Stomach smooth muscle (tissue), 2 donors: ENCODE results near the gene ADH1A.
A peak's percentile ranks its signal among the peaks of the same experiment; 100 is the strongest.
"Not testable (repeated sequence)": the region's sequence is repeated elsewhere in the genome, so short reads cannot be mapped to it uniquely, and the experiment has no call there.

Source experiments
- H3K27ac ChIP-seq: one replicate; pipeline ENCODE4 v1.7.0; 2013; ENCODE audit warnings: mild to moderate bottlenecking, low read length, inconsistent platforms
- H3K27me3 ChIP-seq, 2 donors: one replicate each; pipeline ENCODE4 v1.7.0; 2013; ENCODE audit warnings: low read length in 2 of 2; ENCODE audit not compliant: insufficient read depth in 2 of 2, control insufficient read depth in 1 of 2
- H3K36me3 ChIP-seq, 2 donors: one replicate each; pipeline ENCODE4 v1.7.0; 2013; ENCODE audit warnings: low read length in 2 of 2; ENCODE audit not compliant: control insufficient read depth in 2 of 2, insufficient read depth in 2 of 2
- H3K4me1 ChIP-seq: one replicate; pipeline ENCODE4 v1.7.0; 2013; ENCODE audit warnings: low read length; ENCODE audit not compliant: control insufficient read depth, insufficient read depth
- H3K4me3 ChIP-seq, 2 donors: one replicate each; pipeline ENCODE4 v1.7.0; 2013; ENCODE audit warnings: low read length in 2 of 2
- H3K9ac ChIP-seq, 2 donors: one replicate each; pipeline ENCODE4 v1.7.0; 2013; ENCODE audit warnings: low read length in 2 of 2, mild to moderate bottlenecking in 1 of 2
- H3K9me3 ChIP-seq, 2 donors: one replicate each; pipeline ENCODE4 v1.7.0; 2013; ENCODE audit warnings: low read length in 2 of 2; ENCODE audit not compliant: control insufficient read depth in 2 of 2
- donor health status: healthy.
- donor health status: Pancreatic carcinoma.

The ADH1A gene

DNA sequence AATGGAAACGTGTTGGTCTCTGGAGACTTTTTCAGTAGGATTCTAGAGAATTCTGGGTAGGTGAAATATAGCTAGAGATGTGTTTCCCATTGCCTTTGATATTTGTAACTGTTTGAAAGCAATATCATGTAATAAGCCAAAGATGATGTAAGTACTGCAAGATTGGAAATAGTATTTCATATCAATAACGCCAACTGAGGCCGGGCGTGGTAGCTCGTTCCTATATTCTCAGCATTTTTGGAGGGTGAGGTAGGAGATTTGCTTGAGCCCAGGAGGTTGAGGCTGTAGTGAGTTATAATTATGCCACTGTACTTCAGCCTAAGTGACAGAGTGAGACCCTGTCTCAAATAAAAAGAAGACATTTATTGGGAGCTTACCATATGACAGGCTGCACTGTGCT is 9.5 kb downstream of the ADH1A start:
- H3K4me3 ChIP-seq: no peak overlapping the region
- no peak overlapping the region for H3K27ac ChIP-seq
- no peak overlapping the region for H3K9ac ChIP-seq
- H3K36me3 ChIP-seq: no peaks in the 10 kb centered on the region
- no peaks in the 10 kb centered on the region for H3K9me3 ChIP-seq
- H3K27me3 ChIP-seq: no peaks in the 10 kb centered on the region
- no peaks in the 10 kb centered on the region for H3K4me1 ChIP-seq

DNA sequence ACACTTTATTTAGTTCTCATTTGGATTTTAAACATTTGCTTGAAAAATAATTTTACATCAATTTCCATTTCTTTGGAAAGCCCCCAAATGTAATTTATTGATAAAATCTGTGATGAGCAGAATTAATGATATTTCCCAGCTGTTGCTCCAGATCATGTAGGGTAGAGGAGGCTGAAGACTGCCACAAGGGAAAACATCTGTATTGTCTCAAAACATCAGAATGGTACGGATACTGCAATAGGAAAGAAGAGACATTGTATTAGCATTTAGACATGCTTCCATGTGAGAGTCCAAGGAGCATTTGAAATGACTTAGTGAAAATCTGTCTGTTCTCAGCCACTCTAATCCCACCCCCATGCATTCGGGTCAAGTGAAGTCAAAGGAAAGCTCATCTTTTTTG is 14.4 kb downstream of the ADH1A start:
- Histone ChIP-seq H3K9me3 (no peaks in the 10 kb centered on the region), H3K36me3 (no peaks in the 10 kb centered on the region), H3K4me3 (no peak overlapping the region), H3K4me1 (no peaks in the 10 kb centered on the region), H3K27ac (no peak overlapping the region), H3K27me3 (no peaks in the 10 kb centered on the region), H3K9ac (no peak overlapping the region)

DNA sequence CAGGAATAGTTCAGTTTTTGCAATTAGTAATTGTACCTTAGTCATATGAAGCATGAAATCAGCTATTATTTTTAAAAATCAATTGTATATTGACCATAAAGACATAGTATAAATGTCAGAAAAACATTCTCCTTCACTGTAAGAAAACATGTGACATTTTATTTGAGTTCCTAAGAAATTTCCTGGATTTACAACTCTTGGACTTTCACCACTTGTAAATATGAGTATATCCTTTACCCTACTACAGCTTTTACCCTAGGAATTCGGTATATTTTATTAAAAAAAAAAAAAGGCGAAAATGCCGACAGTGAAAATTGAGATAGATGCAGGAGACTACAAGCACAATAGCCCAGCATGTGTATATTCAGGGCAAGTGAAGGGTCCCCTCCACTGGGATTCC is 14.9 kb downstream of the ADH1A start:
- Histone ChIP-seq H3K27ac (no peak overlapping the region), H3K36me3 (no peaks in the 10 kb centered on the region), H3K9ac (no peak overlapping the region), H3K4me3 (no peak overlapping the region), H3K27me3 (no peaks in the 10 kb centered on the region), H3K4me1 (no peaks in the 10 kb centered on the region), H3K9me3 (no peaks in the 10 kb centered on the region)

DNA sequence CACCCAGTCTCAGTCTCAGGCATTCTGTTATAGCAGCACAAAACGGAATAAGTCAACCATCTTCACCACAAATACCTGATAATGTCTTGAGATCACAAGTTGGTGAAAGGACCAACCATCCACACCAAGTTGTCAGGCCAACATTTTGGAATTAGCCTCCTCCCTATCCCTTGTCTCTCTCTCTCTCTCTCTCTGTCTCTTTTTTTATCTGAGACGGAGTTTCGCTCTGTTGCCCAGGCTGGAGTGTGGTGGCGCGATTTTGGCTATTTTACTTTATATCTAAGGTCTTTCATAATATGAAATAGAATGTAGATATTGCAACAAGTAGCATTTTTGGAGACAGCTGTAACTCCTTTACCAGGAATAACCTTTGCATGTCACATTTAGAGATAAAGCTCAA is 15.7 kb downstream of the ADH1A start:
- Histone ChIP-seq H3K4me3 (no peak overlapping the region), H3K9ac (no peak overlapping the region), H3K36me3 (no peaks in the 10 kb centered on the region), H3K9me3 (no peaks in the 10 kb centered on the region), H3K27ac (no peak overlapping the region), H3K27me3 (no peaks in the 10 kb centered on the region), H3K4me1 (no peaks in the 10 kb centered on the region)

DNA sequence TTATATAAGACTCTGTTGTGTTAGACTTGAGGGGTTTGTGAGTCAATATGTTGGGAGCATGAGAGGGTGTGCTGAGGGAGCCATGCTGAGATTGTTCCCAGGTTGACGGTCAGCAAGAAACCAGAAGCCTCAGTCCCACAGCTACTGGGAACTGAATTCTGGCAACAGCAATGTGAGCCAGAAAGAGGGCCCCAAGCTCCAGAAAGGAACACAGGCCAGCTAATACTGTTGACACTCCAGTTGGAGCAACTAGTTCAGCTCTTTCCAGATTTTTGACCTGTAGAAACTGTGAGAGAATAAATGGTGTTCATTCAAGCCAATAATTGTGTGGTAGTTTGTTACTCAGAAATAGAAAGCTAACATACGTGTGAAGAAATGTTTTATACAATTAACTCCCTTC is 17.1 kb downstream of the ADH1A start:
- Histone ChIP-seq H3K27ac (no peak overlapping the region), H3K27me3 (no peaks in the 10 kb centered on the region), H3K4me1 (no peaks in the 10 kb centered on the region), H3K4me3 (peak overlapping the region in 1 of 2 donors; percentile 5), H3K9ac (no peak overlapping the region), H3K36me3 (no peaks in the 10 kb centered on the region), H3K9me3 (no peaks in the 10 kb centered on the region)

DNA sequence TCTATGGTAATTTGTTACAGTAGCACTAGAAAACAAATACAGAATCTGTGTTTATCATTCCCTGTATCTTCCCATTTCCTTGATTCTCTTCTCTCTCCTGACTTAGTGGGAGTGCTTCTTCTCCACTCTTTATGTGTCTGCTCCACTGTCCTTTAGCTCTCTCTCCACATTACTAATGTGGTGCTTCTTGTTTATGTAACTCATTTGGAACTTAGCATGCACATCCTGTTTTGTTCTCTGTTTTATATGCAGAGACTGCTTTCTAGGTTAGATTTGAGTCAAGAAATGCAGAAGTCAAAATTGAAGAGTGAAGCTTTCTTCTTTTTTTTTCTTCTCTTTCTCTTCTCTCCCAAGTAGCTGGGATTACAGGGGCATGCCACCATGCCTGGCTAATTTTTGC is 25.9 kb downstream of the ADH1A start:
- no peaks in the 10 kb centered on the region for H3K4me1 ChIP-seq

DNA sequence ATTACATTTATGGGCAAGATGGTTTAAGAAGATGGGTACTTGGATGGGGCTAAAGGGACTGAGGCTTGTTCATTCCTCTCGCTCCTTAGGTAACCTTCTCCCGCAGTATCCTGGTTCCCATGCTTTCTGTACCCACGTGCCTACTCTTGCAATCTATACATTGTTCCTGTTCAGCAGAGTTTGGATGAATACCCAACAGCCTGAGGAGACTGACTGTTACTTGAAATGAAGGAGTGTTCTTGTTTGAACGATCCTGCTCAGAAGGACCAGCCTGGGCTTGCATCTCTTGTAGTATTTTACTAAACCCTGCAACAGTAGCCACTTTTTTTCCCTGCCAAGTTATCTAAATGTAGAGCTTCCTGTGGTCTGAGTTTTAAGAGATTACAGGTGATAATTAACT is 38.0 kb downstream of the ADH1A start:
- H3K9ac ChIP-seq: no peak overlapping the region
- H3K4me1 ChIP-seq: no peaks in the 10 kb centered on the region

More for the DNA sequence above, 25.9 kb downstream of the ADH1A start:
- no peak overlapping the region for H3K4me3 ChIP-seq
- H3K27me3 ChIP-seq: no peaks in the 10 kb centered on the region
- H3K27ac ChIP-seq: no peak overlapping the region
- no peaks in the 10 kb centered on the region for H3K36me3 ChIP-seq
- no peaks in the 10 kb centered on the region for H3K9me3 ChIP-seq
- no peak overlapping the region for H3K9ac ChIP-seq

DNA sequence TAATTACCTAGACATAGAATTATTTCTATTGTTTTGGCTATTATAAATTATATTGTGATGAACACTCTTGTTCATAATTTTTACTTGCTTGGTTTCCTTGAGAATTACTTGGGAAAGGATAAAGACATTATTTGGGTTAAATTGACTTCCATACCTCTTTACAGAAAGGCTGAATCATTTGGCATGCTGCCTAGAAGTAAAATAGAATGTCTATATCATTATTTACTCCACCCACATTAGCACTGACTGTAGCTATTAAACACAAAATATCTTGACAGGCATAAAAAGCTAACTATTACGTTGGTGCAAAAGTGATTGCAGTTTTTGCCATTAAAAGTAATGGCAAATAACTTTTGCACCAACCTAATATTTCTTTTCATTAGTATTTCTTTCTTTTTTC is 42.1 kb downstream of the ADH1A start:
- no peaks in the 10 kb centered on the region for H3K27me3 ChIP-seq
- no peak overlapping the region for H3K9ac ChIP-seq
- no peaks in the 10 kb centered on the region for H3K4me1 ChIP-seq
- H3K36me3 ChIP-seq: no peaks in the 10 kb centered on the region
- H3K27ac ChIP-seq: no peak overlapping the region
- H3K4me3 ChIP-seq: no peak overlapping the region
- no peaks in the 10 kb centered on the region for H3K9me3 ChIP-seq

More for the DNA sequence above, 38.0 kb downstream of the ADH1A start:
- Histone ChIP-seq H3K4me3 (no peak overlapping the region), H3K9me3 (no peaks in the 10 kb centered on the region), H3K36me3 (no peaks in the 10 kb centered on the region), H3K27me3 (no peaks in the 10 kb centered on the region), H3K27ac (no peak overlapping the region)

DNA sequence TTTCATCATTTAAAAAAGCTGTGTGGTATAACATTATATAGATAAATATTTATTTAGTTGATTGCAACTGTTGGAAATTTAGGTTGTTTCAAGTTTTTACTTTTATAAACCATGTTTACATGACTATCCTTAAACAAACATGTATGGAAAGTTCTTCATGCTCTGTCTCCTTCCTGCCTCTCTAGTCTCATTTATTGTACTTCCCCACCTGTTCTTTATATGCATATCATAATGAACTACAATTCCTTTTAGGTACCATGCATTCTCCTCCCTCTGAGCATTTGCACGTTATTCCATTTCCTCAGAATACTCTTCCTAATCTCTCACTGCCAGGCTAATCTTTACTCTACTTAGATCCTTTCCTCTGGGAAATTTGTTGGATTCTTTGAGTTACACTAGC is 54.8 kb downstream of the ADH1A start:
- Histone ChIP-seq H3K9ac (no peak overlapping the region), H3K9me3 (no peaks in the 10 kb centered on the region), H3K36me3 (no peaks in the 10 kb centered on the region), H3K27me3 (no peaks in the 10 kb centered on the region), H3K4me3 (no peak overlapping the region), H3K4me1 (no peaks in the 10 kb centered on the region), H3K27ac (no peak overlapping the region)

DNA sequence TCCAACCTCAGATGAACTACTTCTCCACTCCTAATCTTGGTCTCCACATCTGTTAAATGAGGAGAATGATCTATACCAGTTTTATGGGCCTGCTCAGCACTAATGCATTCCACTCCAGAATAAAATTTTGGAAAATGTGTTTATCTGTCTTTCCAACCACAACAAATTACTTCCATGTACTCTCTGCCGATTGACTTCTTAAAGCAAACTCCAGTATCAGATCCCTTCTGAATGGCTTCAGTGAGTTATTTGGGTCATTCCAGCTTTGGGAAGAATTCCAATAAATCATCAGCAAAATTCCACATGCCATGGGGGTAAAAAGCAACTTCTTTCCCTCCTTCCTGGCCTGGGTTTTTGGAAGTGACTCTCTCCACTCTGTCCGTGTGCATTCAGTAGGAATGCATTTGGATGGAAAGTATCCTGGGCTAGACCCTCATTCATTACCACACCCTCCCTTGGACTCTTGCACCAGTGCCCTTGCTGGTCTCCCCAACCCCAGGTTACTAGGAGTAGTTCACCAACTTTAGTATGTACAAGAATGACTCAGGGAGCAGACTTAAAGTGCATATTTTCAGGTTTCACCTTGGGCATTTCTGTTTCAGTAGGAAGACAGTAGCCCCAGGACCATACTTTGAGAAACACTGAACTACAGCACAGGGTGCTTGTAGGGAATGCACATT is 56.3 kb downstream of the ADH1A start:
- H3K4me3 ChIP-seq: no peak overlapping the region
- H3K4me1 ChIP-seq: no peaks in the 10 kb centered on the region
- no peaks in the 10 kb centered on the region for H3K9me3 ChIP-seq
- H3K9ac ChIP-seq: no peak overlapping the region
- no peaks in the 10 kb centered on the region for H3K27me3 ChIP-seq
- no peaks in the 10 kb centered on the region for H3K36me3 ChIP-seq
- H3K27ac ChIP-seq: no peak overlapping the region

DNA sequence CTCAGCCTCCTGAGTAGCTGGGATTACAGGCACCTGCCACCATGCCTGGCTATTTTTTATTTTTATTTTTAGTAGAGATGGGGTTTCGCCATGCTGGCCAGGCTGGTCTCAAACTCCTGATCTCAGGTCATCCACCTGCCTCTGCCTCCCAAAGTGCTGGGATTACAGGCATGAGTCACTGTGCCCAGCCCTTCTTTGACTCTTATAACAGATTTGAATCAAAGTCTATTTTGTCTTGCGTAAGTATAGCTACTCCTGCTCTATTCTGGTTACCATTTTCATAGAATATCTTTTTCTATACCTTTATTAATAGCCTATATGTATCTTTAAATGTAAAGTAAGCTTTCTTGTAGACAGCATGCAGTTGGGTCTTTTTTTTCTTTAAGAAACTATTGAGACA is 57.4 kb downstream of the ADH1A start:
- not testable (repeated sequence) for H3K27ac ChIP-seq

More for the DNA sequence above, 57.4 kb downstream of the ADH1A start:
- H3K27me3 ChIP-seq, H3K4me3 ChIP-seq, H3K36me3 ChIP-seq, H3K4me1 ChIP-seq, H3K9ac ChIP-seq, H3K9me3 ChIP-seq: not testable (repeated sequence)
